TTC549 (cell line): ENCODE results near the gene PLSCR1.

Experiments used
- FAIRE-seq: peaks from 2 replicates; lab custom pipeline; 2012; peaks lifted over from hg19 to GRCh38; lab: Jason Lieb, UNC

PLSCR1 gene, protein sequence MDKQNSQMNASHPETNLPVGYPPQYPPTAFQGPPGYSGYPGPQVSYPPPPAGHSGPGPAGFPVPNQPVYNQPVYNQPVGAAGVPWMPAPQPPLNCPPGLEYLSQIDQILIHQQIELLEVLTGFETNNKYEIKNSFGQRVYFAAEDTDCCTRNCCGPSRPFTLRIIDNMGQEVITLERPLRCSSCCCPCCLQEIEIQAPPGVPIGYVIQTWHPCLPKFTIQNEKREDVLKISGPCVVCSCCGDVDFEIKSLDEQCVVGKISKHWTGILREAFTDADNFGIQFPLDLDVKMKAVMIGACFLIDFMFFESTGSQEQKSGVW

DNA sequence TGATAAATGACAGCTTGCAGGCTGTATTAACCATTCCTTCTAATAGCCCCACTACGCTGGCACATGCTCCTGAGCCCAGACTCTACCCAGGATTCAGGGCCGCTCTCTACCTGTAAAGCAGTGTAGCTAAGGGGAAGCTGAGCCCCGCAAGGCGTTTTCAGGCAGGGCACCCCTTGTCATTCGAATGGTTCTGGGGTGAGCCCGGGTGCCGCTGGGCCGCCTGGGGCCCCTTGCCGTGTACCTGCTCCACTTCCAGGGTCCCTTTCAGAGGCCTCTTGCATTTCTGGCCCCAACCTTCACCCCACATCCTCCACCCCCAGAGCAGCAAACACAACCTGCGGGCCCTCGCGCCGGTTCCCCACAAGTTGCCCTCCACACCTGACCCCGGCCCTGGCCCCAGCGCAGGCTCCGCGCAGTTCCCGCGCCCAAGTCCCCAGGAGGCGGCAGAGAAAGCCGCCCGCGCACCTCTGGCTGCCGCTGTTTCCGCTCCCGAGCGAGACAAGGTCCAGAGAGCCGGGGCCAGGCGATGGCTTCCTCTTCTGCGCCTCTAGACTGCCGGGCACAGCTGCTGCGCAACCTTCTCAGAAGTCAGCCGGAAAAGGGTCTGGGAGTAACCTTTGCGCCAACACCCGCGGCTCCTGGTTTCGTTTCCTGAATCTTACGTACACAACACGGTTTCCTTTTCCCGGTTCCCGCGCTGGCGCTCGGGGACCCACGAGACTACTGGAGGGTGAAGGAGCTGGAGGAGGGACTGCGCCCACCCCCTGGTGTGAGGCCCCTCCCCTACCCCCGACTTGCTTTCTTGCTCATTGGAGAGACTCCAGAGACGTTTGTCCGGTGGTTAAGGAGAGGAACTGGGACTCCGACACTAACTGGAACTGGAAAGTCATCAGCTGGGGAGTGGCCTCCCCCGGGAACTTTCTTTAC, at the start of gene PLSCR1:
PLSCR1 (minus strand) TSS at position 606 of the 927 bp plus-strand sequence. CDS start 8,055 bp downstream, outside the sequence.
- no peak for FAIRE-seq

DNA sequence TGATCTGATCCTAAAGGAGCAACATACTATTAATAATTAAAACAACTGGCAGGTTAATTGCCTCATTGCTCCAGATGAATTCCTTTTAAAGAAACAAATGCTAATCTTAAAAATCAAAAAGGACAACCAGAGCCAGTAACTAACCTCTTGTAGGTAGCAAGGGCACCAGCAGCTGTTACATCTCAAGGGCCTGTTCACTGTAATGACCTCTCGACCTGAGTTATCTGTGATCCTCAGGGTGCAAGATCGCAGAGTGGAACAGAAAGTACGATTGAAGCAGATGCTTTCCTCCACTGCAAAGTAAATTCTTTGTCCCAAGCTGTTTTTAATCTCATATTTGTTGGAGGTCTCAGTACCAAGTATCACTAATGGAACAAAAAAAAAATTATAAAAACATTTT, 49.4 kb upstream of the PLSCR1 start:
- FAIRE-seq, result no peak

DNA sequence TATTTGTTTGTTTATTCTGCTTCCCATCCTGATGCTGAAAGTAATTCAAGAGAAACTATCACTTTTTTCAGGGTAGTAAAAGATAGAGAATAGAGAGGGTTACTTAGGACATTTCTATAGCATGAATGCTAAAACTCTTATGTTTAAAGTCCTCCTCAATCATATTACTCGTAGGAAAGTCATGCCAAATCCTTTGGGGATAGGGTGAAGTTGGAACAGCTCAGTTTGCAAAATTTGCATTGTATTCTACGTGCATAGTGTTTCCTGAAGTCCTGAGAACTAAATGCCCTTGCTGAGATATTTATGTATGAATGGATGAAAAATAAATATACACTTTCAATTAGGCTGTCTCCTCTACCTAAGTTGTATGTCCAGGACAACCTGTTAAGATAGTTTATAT, 46.1 kb upstream of the PLSCR1 start:
- no peak for FAIRE-seq

DNA sequence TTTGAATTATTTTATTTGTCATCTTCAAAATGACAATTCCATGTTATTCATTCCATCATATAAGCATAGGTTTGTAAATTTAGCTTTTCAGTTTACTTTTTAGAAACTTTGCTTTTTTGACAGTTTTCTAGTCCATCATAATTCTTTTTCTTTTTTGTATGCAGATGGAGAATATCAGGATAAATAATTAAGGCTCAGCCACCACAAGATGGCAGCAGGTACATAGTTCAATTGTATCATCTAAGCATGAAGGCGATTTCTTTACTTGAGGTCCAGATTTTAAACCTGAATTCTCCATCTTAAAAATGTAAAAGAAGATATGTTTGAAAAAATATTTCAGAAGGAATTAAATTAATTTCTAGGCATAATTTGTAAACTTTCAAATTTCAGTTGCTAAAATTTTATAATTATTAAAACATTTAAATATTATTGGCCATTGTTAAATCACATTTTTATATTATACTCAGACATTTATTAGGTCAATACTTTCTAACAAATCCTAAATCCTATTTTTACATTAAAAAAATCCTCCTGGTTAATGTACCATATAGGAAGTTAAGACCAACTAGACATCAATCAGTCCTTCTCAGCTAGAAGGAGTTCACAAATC, 45.6 kb upstream of the PLSCR1 start:
- peak; percentile 95 for FAIRE-seq

DNA sequence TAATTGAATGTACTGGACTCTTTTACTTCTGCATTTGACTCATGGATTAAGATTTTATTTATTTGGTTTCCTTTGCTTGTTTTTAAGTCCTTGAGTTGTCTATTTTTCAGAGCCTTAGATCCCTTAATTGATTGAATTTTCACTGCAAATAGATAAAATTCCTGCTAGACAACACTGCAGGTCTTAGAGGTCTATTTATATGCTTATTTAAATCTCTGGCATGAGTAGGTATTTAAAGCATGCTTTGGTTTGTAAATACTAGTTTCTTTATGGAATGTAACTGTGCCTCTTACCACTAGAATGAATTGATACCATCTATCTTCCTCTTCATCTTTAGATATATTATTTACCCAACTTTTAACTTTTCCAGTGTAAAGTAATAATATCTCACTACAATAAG, 40.7 kb upstream of the PLSCR1 start:
- no peak for FAIRE-seq

DNA sequence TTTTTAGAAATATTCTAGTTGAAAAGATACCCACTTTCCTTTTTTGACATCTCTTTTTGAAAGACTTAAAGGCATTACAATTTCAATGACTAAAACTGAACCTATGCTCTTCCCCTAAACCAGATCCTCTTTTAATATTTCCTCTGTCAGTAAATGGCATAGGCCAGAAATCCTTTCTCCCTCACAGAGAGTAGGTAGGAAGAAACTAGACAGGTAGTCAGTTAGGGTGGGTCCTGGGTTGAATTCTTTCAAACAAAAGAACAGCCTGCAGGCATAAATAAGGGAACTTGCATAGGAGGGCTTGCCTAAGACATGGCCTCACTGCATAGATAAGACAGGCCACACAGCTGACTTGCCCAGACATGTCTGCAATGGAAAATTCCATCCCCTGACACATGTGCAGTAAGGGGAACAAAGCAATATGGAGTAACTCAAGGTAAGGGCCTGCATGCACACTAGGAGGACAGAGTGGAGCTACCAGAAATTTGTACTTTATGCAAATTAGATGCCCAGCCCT, 37.6 kb upstream of the PLSCR1 start:
- FAIRE-seq, result no peak

DNA sequence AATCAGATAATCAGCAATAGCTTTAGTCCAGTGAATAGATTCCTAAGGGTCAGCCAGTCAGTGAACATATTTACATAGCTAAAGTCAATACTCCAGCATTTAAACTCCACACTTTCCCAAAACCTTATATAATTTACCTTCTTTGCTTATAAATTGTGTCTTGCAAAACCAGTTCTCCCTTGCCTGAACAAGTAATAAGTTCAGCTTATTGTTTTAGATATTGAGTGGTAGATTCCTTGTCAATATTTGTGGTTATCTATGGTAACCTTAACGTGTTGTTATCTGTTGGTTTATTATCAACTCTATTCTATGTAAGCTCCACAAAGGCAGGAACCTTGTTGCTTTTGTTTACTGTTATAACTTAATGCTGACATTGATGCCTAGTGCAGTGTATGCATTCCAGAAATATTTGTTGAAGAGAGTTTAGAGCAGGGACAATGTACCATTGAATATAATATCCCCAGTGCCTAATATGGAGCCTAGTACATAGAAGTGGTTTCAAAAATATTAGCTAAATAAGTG, 36.7 kb upstream of the PLSCR1 start:
- FAIRE-seq, result no peak

DNA sequence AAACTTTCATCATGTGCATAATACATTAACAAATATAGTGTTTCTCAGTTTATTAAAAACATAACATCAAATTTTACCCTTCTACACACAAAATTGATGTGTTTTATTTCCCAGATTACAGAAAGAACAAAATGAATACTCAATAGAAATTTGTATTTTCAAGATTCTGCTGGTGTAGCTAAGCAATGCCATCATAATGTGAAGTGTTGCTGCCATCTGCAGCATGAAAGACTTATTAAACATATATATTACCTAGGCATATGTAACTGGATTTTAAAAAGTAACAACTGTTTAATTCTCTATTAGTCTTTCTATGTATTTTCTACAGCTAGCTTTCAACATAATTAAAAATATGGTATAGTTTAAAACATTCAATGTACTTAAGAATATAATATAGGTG, 33.3 kb upstream of the PLSCR1 start:
- FAIRE-seq, result peak; percentile 74

DNA sequence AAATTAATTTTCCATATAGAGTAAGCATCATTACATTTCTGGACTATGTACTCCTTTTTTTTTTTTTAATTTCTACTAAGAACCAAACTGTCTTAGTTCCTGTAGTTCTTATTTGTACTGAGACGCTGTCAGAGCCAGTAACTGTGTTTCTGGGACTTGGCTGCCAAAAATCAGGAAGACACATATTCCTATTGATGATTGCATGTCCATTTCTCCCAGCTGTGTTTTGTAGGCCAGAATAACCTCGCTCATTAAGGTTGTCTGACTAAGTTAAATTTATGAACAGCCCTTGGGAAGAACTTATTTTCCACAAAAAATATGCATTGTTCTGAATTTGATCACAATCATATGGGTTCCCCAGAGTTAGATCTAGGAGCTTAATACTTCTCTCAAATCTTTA, 31.2 kb upstream of the PLSCR1 start:
- FAIRE-seq, result no peak

DNA sequence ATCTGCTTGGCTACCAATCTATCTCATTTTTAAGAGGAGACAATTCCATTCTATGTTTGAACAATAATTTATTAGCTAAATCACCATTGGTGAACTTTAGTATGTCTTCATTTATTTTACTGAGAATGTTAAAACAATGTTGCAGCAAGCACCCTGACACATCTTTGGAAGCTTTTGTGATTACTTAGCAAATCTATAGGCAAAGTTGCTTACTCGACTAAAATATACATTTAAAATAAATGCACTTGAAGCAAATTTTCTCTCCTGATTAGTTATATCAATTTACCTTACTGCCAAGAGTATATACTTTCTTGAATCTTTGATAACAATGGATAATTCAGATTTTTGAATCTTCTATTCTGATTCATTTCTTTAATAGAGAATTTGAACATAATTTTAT, 29.8 kb upstream of the PLSCR1 start:
- no peak for FAIRE-seq

DNA sequence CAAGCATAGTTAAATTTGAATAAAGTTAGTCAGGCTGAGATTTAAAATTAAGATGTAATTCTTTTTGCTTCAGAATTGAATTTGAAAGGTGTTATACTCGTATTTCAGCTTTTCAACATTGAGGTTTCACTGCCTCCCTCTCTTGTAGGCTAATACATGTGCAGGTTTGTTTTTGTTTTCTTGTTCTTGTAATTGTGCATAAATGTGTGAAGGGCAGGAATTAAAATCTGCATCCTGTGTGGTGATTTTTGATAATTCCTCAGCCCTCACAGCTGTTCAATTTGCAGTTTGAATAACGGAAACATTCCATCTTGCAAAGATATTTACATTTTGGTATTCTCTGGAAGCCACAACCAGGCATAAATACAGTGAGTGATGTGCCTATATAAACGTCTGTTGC, 24.9 kb upstream of the PLSCR1 start:
- no peak for FAIRE-seq

DNA sequence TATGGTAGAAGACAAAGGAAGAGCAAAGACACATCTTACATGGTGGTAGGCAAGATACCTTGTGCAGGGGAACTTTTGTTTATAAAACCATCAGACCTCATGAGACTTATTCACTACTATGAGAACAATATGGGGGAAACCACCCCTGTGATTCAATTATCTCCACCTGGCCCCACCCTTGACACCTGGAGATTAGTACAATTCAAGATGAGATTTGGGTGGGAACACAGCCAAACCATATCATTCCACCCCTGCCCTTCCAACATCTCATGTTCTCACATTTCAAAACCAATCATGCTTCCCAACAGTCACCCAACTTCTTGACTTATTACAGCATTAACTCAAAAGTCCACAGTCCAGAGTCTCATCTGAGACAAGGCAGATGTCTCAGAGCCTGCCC, 21.7 kb upstream of the PLSCR1 start:
- no peak for FAIRE-seq

DNA sequence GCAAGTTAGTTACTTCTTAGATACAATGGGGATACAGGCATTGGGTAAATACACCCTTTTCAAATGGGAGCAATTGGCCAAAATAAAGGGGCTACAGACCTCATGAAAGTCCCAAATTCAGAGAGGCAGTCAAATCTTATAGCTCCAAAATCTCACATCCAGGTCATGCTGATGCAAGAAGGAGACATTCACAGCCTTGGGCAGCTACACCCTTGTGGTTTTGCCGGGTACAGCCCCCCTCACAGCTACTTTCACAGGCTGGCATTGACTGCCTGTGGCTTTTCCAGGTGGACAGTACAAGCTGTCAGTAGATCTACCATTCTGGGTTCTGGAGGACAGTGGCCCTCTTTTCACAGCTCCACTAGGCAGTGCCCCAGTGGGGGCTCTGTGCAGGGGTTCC, 17.5 kb upstream of the PLSCR1 start:
- no peak for FAIRE-seq

DNA sequence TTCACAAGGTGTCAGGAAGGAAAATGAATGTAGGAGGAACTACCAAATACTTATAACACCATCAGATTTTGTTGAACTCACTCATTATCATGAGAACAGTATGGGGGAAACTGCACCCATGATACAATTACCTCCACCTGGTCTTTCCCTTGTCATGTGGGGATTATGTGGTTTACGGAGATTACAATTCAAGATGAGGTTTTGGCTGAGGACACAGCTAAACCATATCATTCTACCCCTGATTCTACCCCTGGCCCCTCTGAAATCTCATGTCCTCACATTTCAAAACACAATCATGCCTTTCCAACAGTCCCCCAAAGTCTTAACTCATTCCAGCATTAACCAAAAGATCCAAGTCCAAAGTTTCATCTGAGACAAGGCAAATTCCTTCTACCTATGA, 17.1 kb upstream of the PLSCR1 start:
- FAIRE-seq, result no peak

DNA sequence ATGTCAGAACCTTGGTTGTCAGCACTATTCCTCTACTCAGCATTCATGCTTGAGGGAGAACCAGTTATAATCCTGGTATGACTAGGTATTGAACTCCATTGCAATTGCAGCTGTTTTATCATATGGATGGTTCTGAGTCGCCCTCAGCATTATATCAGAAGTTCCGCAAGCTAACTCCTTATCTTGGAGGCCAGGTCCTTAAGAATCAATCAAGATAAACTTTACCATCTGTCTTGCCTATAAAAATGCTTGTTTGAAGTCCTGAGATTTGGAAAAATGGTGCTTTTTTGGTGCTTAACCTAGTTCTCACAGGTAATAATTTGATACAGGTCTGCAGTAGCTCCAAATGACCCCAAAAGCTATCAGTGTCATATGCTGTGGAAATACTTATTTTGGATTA, 16.3 kb upstream of the PLSCR1 start:
- FAIRE-seq, result no peak

DNA sequence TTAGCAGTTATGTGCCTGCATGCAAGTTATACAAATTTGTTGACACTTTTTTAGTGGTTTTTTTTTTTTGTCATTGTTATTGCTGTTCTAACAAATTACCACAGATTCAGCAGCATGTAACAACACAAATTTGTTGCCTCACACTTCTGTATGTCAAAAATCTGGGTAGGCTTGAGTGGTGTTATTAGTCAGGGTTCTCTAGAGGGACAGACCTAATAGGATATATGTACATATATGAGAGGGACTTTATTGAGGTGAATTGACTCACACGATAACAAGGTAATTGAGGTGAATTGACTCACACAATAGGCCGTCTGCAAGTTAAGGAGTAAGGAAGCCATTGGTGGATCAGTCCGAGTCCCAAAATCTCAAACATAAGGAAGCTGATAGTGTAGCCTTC, 15.0 kb upstream of the PLSCR1 start:
- no peak for FAIRE-seq

DNA sequence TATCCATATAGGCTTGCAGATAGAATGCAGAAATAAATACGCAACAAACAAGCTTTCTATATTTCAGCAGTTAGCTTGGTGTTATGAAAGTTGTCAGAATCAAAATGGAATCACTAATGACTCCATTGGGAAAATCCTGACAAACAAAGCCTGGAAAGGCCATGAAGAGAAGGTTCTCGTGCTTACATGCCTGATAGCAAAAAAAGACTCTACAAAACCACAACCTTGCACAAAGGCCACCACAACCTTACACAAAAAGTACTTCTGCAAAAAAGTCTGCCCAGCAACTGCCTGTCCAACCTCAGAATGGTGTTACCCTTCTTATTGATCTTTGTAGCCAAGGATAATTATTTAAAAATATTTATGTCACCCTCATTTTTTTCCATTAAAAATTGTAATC, 14.4 kb upstream of the PLSCR1 start:
- no peak for FAIRE-seq

DNA sequence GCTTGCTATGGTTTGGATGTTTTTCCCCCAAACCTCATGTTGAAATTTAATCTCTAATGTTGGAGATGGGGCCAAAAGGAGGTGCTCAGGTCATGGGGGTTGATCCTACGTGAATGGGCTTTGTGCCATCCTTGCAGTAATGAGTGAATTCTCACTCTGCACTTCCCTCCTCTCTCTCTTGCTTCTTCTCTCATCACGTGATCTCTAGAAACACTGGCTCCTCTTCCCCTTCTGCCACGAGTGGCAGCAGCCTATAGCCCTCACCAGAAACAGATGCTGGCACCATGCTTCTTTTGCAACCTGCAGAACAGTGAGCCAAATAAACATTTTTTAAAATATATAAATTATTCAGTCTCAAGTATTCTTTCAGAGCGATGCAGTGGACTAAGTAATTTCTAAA, 13.3 kb upstream of the PLSCR1 start:
- no peak for FAIRE-seq

DNA sequence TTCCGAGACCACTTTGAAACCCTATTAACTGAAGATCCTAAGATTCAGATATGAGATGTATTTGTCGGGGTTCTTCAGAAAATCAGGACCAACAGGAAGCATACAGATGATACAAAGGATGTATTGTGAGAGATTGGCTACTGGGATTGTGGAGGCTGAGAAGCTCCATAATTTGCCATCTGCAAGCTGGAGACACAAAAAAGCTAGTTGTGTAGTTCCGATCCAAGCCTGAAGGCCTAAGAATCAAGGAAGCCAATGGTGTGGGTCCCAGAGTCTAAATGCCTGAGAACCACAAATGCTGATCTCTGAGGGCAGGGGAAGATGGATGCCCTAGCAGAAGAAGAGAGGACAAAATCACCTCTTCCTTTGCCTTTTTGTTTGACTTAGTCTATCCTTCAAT, 10.9 kb upstream of the PLSCR1 start:
- no peak for FAIRE-seq

DNA sequence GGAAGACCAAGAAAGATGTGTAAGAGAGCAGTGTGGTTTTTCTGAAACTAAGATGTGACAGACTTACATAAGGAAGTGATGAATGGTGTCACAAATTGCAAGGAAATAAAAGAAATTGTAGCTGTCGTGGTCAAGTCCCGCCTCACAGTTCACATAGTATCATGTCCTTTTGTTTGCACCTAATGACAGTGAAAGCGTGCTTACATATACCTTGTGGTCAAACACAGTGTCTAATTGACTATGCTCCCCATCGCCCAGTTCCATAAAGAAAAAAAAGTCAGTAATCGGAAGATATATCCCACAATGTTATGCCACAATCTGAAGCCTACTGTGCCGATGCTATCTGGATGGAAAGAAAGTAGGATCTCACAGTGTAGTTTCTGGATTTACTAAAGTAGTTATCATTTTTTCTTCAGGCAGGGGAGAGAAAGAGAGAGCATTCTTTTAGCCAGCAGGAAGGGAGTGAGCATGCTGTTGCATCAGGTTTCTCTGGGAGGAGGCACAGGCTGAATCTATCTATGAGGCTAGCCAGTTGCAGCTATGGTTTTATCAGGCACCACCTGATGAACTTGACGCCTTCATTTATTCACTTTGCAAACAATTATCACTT, 9.8 kb upstream of the PLSCR1 start:
- no peak for FAIRE-seq

DNA sequence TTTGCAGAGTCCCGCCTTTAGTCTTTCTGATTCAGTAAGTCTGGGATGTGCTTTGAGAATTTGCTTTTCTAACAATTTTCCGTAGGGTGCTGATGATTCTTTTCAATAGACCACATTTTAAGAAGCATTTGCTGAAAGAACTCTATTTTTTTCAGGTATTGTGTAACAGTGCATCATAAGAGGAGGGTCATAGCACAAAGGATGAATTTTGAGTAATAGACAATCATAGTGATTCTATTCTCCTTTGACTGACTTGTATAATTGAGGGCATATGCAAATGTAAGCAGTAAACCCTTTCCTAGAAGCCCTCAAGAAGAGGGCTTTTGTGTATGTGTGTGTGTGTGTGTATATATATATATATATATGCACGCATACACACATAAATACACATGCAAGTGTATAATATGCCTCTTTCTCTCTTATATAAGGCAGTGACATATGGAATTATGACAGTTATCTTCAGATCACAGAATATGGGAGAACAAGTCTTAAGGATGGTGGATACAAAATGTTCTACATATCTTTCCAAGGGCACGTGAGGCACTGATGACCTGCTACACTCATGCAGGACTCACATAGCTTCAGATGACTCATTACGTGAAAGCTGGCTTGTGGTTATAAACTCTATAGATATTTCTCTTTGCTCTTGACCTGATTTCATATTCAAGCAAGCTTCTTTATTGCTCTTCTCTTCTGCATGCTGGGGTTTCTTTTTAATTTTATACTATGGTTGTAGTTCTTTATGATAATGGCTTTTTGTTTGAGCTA, 6.5 kb upstream of the PLSCR1 start:
- FAIRE-seq, result no peak
